Ectodermal cell (in vitro differentiated cells): ENCODE measurements around the gene ISM2.
"Not testable (repeated sequence)": the region's sequence is repeated elsewhere in the genome, so short reads cannot be mapped to it uniquely, and the experiment has no call there.

ENCODE experiments used
- H3K27ac ChIP-seq: 2 replicates; pipeline ENCODE4 v1.7.0; 2013; ENCODE audit warnings: mild to moderate bottlenecking, low read depth, low read length; ENCODE audit not compliant: insufficient read depth, poor library complexity, severe bottlenecking
- H3K27me3 ChIP-seq: 2 replicates; pipeline ENCODE4 v1.7.0; 2013; ENCODE audit warnings: mild to moderate bottlenecking, low read length; ENCODE audit not compliant: insufficient read depth, control insufficient read depth, poor library complexity, severe bottlenecking
- H3K36me3 ChIP-seq: one replicate; pipeline ENCODE4 v1.7.0; 2013; ENCODE audit warnings: low read length; ENCODE audit not compliant: control insufficient read depth, insufficient read depth
- H3K4me1 ChIP-seq: one replicate; pipeline ENCODE4 v1.7.0; 2013; ENCODE audit warnings: low read length; ENCODE audit not compliant: control insufficient read depth, insufficient read depth
- H3K4me3 ChIP-seq: 2 replicates; pipeline ENCODE4 v1.7.0; 2013; ENCODE audit warnings: low read depth, low read length, control low read depth; ENCODE audit not compliant: insufficient read depth
- H3K9me3 ChIP-seq: 2 replicates; pipeline ENCODE4 v1.7.0; 2013; ENCODE audit warnings: mild to moderate bottlenecking, low read length, moderate library complexity; ENCODE audit not compliant: control insufficient read depth
- WGBS, 2 experiments: methylation state at CpG; one replicate each; pipeline ENCODE4 v1.1.7; 2013; ENCODE audit warnings: missing lambda C conversion rate in 2 of 2; 5-methylcytosine and 5-hydroxymethylcytosine counted together

ISM2 gene

DNA sequence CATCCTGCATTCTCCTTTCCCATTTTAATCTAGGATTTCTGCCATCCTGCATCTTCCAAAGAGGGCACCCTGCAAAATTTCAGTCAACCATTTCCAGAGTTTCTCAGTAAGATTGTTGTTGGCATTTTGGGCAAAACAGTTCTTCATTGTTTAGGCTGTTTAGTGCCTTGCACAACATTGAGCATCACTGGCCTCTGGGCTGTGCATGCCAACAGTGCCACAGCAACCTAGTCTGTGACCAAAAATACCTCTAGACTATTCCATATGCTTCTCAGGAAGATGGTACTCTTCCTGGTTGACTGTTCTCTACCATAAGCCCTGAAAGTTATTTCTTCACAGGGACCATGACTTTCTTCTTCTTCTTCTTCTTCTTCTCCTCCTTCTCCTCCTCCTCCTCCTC, 32.5 kb upstream of the ISM2 start:
- Histone ChIP-seq H3K4me1 (no peaks in the 10 kb centered on the region), H3K27ac (no peak overlapping the region), H3K9me3 (no peaks in the 10 kb centered on the region), H3K27me3 (no peaks in the 10 kb centered on the region), H3K4me3 (no peak overlapping the region), H3K36me3 (no peaks in the 10 kb centered on the region)

DNA sequence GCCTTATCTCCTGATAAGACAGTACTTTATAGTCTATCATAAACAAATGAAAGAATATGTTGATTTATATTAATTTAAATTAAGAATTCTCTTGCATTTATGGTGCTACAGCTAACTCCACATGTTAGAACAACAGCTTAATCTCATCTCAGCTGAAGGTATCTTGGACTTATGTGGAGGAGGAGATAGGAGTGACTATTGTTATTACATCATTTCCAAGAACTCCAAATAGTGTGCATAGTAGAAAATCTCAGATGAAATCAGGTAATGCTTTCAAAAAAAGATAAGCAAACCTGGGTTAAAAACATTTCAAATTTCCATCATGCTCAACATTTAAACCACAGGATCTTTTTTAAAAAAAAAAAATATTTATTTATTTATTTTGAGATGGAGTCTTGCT, 31.3 kb upstream of the ISM2 start:
- Histone ChIP-seq H3K4me1 (no peaks in the 10 kb centered on the region), H3K27me3 (no peaks in the 10 kb centered on the region), H3K27ac (no peak overlapping the region)

DNA sequence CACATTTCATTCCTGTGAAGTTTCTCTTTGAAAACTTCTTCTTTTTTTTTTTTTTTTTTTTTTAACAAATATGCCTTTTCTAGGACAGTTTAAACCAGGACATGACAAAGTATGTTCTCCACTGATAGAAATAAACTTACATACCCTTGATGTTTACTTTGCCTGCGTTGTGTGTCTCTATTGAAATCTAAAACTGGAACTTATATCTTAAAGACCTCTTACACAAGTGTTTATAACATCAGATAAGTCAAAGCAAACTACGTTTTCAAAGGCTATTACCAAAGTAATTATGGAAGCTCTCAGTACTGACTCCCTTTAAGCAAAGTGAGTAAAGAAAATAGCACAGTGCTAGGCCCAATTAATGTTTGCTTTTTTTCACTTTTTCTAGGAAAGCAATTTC, 30.6 kb upstream of the ISM2 start:
- Histone ChIP-seq H3K9me3 (no peaks in the 10 kb centered on the region), H3K27me3 (no peaks in the 10 kb centered on the region), H3K4me1 (no peaks in the 10 kb centered on the region), H3K36me3 (no peaks in the 10 kb centered on the region), H3K27ac (no peak overlapping the region), H3K4me3 (no peak overlapping the region)
- WGBS, 2 experiments = 96 to 100% methylated on average over 2 of the region's 2 CpGs

More for the DNA sequence above, 31.3 kb upstream of the ISM2 start:
- H3K36me3 ChIP-seq = no peaks in the 10 kb centered on the region
- no peaks in the 10 kb centered on the region for H3K9me3 ChIP-seq
- H3K4me3 ChIP-seq = no peak overlapping the region

DNA sequence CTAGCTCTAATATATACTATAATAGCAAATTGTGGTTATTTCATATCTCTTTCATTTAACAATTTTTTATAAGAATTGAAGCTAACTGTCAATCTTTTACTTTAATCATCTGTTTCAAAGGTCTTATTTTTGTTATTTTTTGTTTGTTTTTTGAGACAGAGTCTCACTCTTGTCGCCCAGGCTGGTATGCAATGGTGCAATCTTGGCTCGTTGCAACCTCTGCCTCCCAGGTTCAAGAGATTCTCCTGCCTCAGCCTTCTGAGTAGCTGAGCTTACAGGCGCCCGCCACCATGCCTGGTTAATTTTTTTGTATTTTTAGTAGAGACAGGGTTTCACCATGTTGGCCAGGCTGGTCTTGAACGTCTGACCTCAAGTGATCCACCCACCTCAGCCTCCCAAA, 30.1 kb upstream of the ISM2 start:
- not testable (repeated sequence) for H3K36me3 ChIP-seq, H3K4me1 ChIP-seq, H3K4me3 ChIP-seq, H3K27me3 ChIP-seq, H3K27ac ChIP-seq, H3K9me3 ChIP-seq
- WGBS, 2 experiments = 93 to 96% methylated on average over 5 of the region's 5 CpGs

DNA sequence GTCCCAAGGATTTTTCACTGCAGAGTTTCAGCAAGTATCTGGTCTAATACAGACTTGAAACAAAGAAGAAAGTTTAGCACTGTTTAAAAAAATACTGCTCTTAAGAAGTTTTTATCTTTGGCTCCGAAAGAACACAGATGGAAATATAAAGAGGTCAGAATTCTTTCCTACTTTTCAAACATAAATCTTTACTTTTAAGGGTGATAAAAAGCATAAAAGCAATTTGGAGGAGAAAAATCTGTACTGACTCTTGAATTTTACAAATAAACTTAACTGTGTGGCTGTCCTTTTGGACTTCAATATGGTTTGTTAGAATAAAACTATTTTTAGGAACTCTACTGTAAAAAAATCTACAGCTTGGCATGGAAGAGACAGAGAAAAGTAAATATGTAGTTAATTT, 27.6 kb upstream of the ISM2 start:
- Histone ChIP-seq H3K4me3 (no peak overlapping the region), H3K4me1 (no peaks in the 10 kb centered on the region), H3K36me3 (no peaks in the 10 kb centered on the region), H3K9me3 (no peaks in the 10 kb centered on the region), H3K27ac (no peak overlapping the region), H3K27me3 (no peaks in the 10 kb centered on the region)
- WGBS, 2 experiments = 100% methylated on average over 1 of the region's 1 CpG; no CpG with 5 or more reads in 1 of the 2 experiments

DNA sequence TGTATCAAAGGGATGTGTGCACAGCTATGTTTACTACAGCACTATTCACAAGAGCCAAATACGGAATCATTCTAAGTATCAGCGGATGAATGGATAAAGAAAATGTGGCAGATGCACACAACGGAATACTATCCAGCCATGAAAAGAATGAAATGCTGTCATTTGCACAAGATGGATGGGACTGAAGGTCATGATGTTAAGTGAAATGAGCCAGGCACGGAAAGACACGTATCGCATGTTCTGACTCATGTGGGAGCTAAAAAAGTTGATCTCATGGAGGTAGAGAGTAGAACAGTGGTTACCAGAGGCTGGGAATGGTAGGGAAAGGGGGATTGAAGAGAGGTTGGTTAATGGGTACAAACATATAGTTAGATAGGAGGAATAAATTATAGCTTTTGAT, 25.9 kb upstream of the ISM2 start:
- Histone ChIP-seq H3K27ac (no peak overlapping the region), H3K9me3 (no peaks in the 10 kb centered on the region), H3K36me3 (no peaks in the 10 kb centered on the region), H3K4me1 (no peaks in the 10 kb centered on the region), H3K4me3 (no peak overlapping the region), H3K27me3 (no peaks in the 10 kb centered on the region)
- WGBS, 2 experiments = 96% methylated on average over 6 of the region's 6 CpGs

DNA sequence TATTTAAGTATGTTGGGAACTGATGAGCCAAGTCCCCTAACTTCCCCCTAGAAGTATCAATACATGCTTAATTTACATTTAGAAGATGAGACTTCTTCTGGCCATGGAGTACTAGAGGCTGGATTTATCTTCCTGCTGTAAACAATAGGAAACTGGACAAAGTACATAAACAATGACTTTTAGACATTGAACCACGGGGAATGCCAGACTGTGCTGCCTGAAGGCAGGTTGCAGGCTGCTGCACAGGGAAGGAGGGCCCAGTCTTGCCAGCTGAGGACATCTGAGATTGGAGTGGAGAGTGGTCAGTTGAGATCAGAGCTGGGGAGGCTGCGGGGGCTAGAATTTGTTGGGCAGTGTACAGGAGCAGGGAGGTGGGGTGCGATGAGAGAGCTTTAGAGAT, 24.5 kb upstream of the ISM2 start:
- no peaks in the 10 kb centered on the region for H3K9me3 ChIP-seq
- no peaks in the 10 kb centered on the region for H3K4me1 ChIP-seq
- WGBS, 2 experiments = 89 to 94% methylated on average over 3 of the region's 3 CpGs
- H3K4me3 ChIP-seq = no peak overlapping the region
- no peaks in the 10 kb centered on the region for H3K27me3 ChIP-seq
- H3K27ac ChIP-seq = no peak overlapping the region
- no peaks in the 10 kb centered on the region for H3K36me3 ChIP-seq

GRCh38 chr14:77520555-77520954, 21.9 kb upstream of the ISM2 start:
- no peaks in the 10 kb centered on the region for H3K27me3 ChIP-seq
- no peak overlapping the region for H3K27ac ChIP-seq
- H3K9me3 ChIP-seq = no peaks in the 10 kb centered on the region
- no peak overlapping the region for H3K4me3 ChIP-seq
- WGBS, 2 experiments = 94 to 95% methylated on average over 4 of the region's 4 CpGs
- H3K36me3 ChIP-seq = no peaks in the 10 kb centered on the region
- no peaks in the 10 kb centered on the region for H3K4me1 ChIP-seq

DNA sequence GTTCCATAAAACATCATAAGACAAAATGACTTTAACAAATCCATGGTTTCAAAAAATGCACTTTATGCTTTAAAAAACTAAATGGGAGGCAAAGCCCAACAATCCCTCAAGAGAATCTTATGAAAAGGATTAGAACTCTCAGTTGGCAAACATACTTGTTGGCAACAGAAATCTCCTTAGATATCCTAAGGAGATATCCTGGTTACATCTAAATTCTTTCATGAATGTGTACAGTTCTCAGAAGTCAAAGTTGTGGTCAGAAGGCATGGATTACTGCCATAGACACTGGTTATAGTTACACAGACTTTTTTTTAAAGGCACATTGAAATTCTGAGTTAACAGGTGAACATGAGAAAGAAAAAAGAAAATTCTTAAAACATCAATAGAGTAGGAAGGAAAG, 17.5 kb upstream of the ISM2 start:
- H3K4me1 ChIP-seq = no peaks in the 10 kb centered on the region
- H3K27ac ChIP-seq = no peak overlapping the region
- H3K27me3 ChIP-seq = no peaks in the 10 kb centered on the region
- no peak overlapping the region for H3K4me3 ChIP-seq
- no peaks in the 10 kb centered on the region for H3K9me3 ChIP-seq
- no peaks in the 10 kb centered on the region for H3K36me3 ChIP-seq

- 94% methylated on average over 8 of the region's 8 CpGs for WGBS, 2 experiments
These were observed 13.0 kb upstream of the ISM2 start for GRCh38 chr14:77511486-77512162.

GRCh38 chr14:77509366-77509765, 10.8 kb upstream of the ISM2 start:
- H3K4me1 ChIP-seq = no peaks in the 10 kb centered on the region
- H3K4me3 ChIP-seq = no peak overlapping the region
- no peaks in the 10 kb centered on the region for H3K27me3 ChIP-seq
- H3K36me3 ChIP-seq = no peaks in the 10 kb centered on the region
- no peaks in the 10 kb centered on the region for H3K9me3 ChIP-seq
- WGBS, 2 experiments = 70 to 84% methylated on average over 3 of the region's 4 CpGs
- H3K27ac ChIP-seq = no peak overlapping the region

More at GRCh38 chr14:77511486-77512162, 13.0 kb upstream of the ISM2 start:
- H3K27me3 ChIP-seq = no peaks in the 10 kb centered on the region
- no peaks in the 10 kb centered on the region for H3K4me1 ChIP-seq
- H3K36me3 ChIP-seq = no peaks in the 10 kb centered on the region
- no peak overlapping the region for H3K27ac ChIP-seq
- no peak overlapping the region for H3K4me3 ChIP-seq
- no peaks in the 10 kb centered on the region for H3K9me3 ChIP-seq
